A549 (cell line): ENCODE measurements around the gene IDUA. TPM values are rescaled to one million over a fixed set of nuclear protein-coding genes. Genes with fewer than 3 reads are reported as not detected.

ENCODE experiments used
- ATAC-seq, 2 experiments: fragments of 200-7000 bp in 1 of 2; fragments of >200 bp in 1 of 2; cut with Nextera tagmentation in 1 of 2; cut with Tn5 transposase in 1 of 2; 3 replicates each; pipeline versions ENCODE4 v1.8.0 to v1.9.1; 2018 to 2020; ENCODE audit warnings: mild to moderate bottlenecking in 1 of 2, moderate library complexity in 1 of 2
- CTCF ChIA-PET: fragments of 300-600 bp; sonication (Branson Sonifier 250); formaldehyde crosslinking; extraction: SDS; loops from one replicate; lab custom pipeline; 2021; ENCODE audit warnings: antibody characterized with exemption, inconsistent platforms; lab: Yijun Ruan, JAX
- POLR2A ChIA-PET: fragments of 350-600 bp; formaldehyde crosslinking; extraction: SDS; loops from one replicate; lab custom pipeline; 2021; ENCODE audit warnings: antibody characterized with exemption, inconsistent platforms; lab: Yijun Ruan, JAX
- DNase-seq, 2 experiments: peaks; one replicate each; pipeline versions ENCODE4 v3.0.0 to v3.0.0-alpha.2; 2011 to 2016; ENCODE audit warnings: low read depth in 1 of 2, low spot score in 1 of 2
- FAIRE-seq: peaks from 2 replicates; lab custom pipeline; 2011; peaks lifted over from hg19 to GRCh38; lab: Jason Lieb, UNC
- H3K27ac ChIP-seq, 2 experiments: fragments of >200 bp; sonication (Bioruptor Twin); formaldehyde crosslinking; 3 replicates each; pipeline ENCODE4 v1.5.1; 2016 to 2017
- H3K4me1 ChIP-seq: fragments of >200 bp; sonication (Bioruptor Twin); formaldehyde crosslinking; 3 replicates; pipeline ENCODE4 v1.6.1; 2016
- H3K4me2 ChIP-seq: fragments of >200 bp; sonication (Bioruptor Twin); formaldehyde crosslinking; 3 replicates; pipeline ENCODE4 v1.6.1; 2016
- H3K4me3 ChIP-seq: fragments of >200 bp; sonication (Bioruptor Twin); formaldehyde crosslinking; 3 replicates; pipeline ENCODE4 v1.5.1; 2016
- H3K9me3 ChIP-seq: fragments of >200 bp; sonication (Bioruptor Twin); formaldehyde crosslinking; 3 replicates; pipeline ENCODE4 v1.6.1; 2016
- BHLHE40 ChIP-seq: IDR thresholded peaks from 2 replicates; pipeline ENCODE4 v1.6.1; 2012; ENCODE audit warnings: low read depth, low read length, inconsistent platforms
- CBX2 ChIP-seq: fragments of 200-600 bp; sonication (generic); IDR thresholded peaks from 2 replicates; pipeline ENCODE4 v1.6.1; 2016; ENCODE audit warnings: low read depth, mild to moderate bottlenecking, borderline replicate concordance
- CBX8 ChIP-seq: fragments of 200-600 bp; sonication (generic); IDR thresholded peaks from 2 replicates; pipeline ENCODE4 v1.6.1; 2016
- CEBPB ChIP-seq, 2 experiments: fragments of >200 bp in 1 of 2; sonication (Bioruptor Twin) in 1 of 2; formaldehyde crosslinking in 1 of 2; IDR thresholded peaks; 2 replicates each; pipeline ENCODE4 v1.6.1; 2012 to 2016
- CHD2 ChIP-seq: fragments of 150-350 bp; IDR thresholded peaks from 2 replicates; pipeline ENCODE4 v1.6.1; 2014; ENCODE audit warnings: low read length; ENCODE audit not compliant: partially characterized antibody
- EHMT2 ChIP-seq: fragments of 200-600 bp; sonication (generic); IDR thresholded peaks from 2 replicates; pipeline ENCODE4 v1.6.1; 2016; ENCODE audit warnings: antibody characterized with exemption, low read depth, mild to moderate bottlenecking, moderate library complexity
- FOXS1 ChIP-seq: fragments of 250-450 bp; sonication (Bioruptor Pico); IDR thresholded peaks from 2 replicates; pipeline ENCODE4 v1.5.0; 2020; ENCODE audit warnings: mild to moderate bottlenecking, moderate library complexity
- GATA3 ChIP-seq: IDR thresholded peaks from 2 replicates; pipeline ENCODE4 v1.6.1; 2012; ENCODE audit warnings: borderline replicate concordance
- HEYL ChIP-seq: fragments of 250-450 bp; sonication (Bioruptor Pico); IDR thresholded peaks from 2 replicates; pipeline ENCODE4 v1.8.0; 2021; ENCODE audit warnings: mild to moderate bottlenecking, moderate library complexity
- HOXB13 ChIP-seq: fragments of 250-450 bp; sonication (Bioruptor Pico); IDR thresholded peaks from 2 replicates; pipeline ENCODE4 v1.5.0; 2020; ENCODE audit warnings: low read depth, mild to moderate bottlenecking, moderate library complexity
- HOXB5 ChIP-seq: fragments of 250-450 bp; sonication (Bioruptor Pico); IDR thresholded peaks from 2 replicates; pipeline ENCODE4 v1.5.0; 2020; ENCODE audit warnings: mild to moderate bottlenecking, moderate library complexity
- JUNB ChIP-seq: fragments of >200 bp; sonication (Bioruptor Twin); formaldehyde crosslinking; IDR thresholded peaks from 2 replicates; pipeline ENCODE4 v1.6.1; 2016
- MAZ ChIP-seq: fragments of 150-350 bp; IDR thresholded peaks from 2 replicates; pipeline ENCODE4 v1.6.1; 2014; ENCODE audit warnings: antibody characterized with exemption, low read depth, low read length, borderline replicate concordance
- RFX5 ChIP-seq: fragments of 450-650 bp; IDR thresholded peaks from 2 replicates; pipeline ENCODE4 v1.7.1; 2014; ENCODE audit warnings: antibody characterized with exemption, mild to moderate bottlenecking, moderate library complexity
- SMC3 ChIP-seq: fragments of >200 bp; sonication (Bioruptor Twin); formaldehyde crosslinking; IDR thresholded peaks from 3 replicates; pipeline ENCODE4 v1.6.1; 2018; ENCODE audit warnings: inconsistent platforms
- TP53 ChIP-seq: fragments of 250-450 bp; sonication (Bioruptor Pico); IDR thresholded peaks from 2 replicates; pipeline ENCODE4 v1.5.0; 2021; ENCODE audit warnings: mild to moderate bottlenecking, moderate library complexity
- ZFP36 ChIP-seq: fragments of 450-650 bp; IDR thresholded peaks from 2 replicates; pipeline ENCODE4 v1.6.1; 2014; ENCODE audit warnings: borderline replicate concordance; ENCODE audit not compliant: partially characterized antibody
- WGBS: methylation state at CpG from one replicate; pipeline ENCODE4 v1.1.6; 2017; ENCODE audit errors: missing lambda C conversion rate; 5-methylcytosine and 5-hydroxymethylcytosine counted together
- polyA plus RNA-seq, 4 experiments: library from polyadenylated mRNA; depleted of rRNA in 3 of 4; stranded (reverse); fragments of >200 nt; fragmentation: RNase III in 1 of 4; extraction: RNeasy Plus Mini Kit Qiagen cat#74134 plus additional on column Dnase treatment in 1 of 4; gene quantifications; 2 replicates in 3 of 4; 3 replicates in 1 of 4; pipeline ENCODE4 v1.2.3, GENCODE V29; 2011 to 2017
- TF ChIP-seq, protein P1 (sequence below): IDR thresholded peaks from 2 replicates; pipeline ENCODE4 v1.6.1; 2012; ENCODE audit warnings: low read depth, borderline replicate concordance
- TF ChIP-seq, protein P2 (sequence below): IDR thresholded peaks from 2 replicates; pipeline ENCODE4 v1.6.1; 2012
- TF ChIP-seq, protein P3 (sequence below): fragments of 450-650 bp; IDR thresholded peaks from 2 replicates; pipeline ENCODE4 v1.6.1; 2014; ENCODE audit warnings: antibody characterized with exemption
- TF ChIP-seq, protein P4 (sequence below): fragments of 150-350 bp; IDR thresholded peaks from 2 replicates; pipeline ENCODE4 v1.6.1; 2014; ENCODE audit warnings: low read depth, mild to moderate bottlenecking, low read length
- TF ChIP-seq, protein P5 (sequence below): IDR thresholded peaks from 2 replicates; pipeline ENCODE4 v1.6.1; 2012
- TF ChIP-seq, protein P6 (sequence below): fragments of 200-600 bp; sonication (generic); IDR thresholded peaks from 2 replicates; pipeline ENCODE4 v1.6.1; 2016; ENCODE audit warnings: antibody characterized with exemption, mild to moderate bottlenecking, moderate library complexity
- TF ChIP-seq, protein P7 (sequence below): fragments of 250-450 bp; sonication (Bioruptor Pico); IDR thresholded peaks from 2 replicates; pipeline ENCODE4 v1.5.0; 2021; ENCODE audit warnings: mild to moderate bottlenecking, moderate library complexity, borderline replicate concordance

Gene IDUA
- polyA plus RNA-seq, 2 of the 4 experiments (the other 2 are of a cell fraction): 3.1 to 19.4 TPM

DNA sequence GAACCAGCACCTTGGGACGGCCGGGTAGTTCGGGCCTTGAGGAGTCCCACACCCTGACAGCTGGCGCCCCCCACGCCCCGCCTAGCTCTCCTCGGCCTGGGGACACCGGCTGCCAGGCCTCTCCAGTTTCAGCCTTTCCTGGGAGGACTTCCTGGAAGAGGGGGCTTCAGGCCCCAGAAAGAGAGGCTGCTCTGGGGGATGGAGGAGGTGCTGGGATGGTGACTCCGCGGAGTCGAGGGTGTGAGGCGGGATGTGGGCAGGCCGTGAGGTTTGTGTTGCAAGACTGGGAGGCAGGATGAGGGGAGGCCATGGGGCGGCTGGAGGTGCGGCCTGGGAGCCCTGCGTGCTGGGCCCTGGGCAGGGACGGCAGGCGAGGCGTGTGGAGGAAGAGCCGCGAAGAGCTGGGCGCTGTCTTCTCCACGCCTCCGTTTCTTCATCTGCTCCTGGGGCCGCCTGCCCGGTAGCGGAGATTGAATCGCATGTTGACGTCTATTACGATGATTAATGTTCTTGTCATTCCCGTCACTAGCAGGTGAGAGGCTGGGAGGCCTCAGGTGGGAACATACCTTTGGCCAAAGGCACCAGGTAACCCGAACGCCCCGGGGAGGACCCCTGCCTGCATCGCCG is 23.7 kb downstream of the IDUA start:
- ChIA-PET CTCF (interaction anchor here (0.5 to 1.2 kb wide), 3 partner anchors 43 to 345 kb away, joined by 3 read pairs; no protein-coding TSS in a partner anchor), POLR2A (no interaction called here)
- TF ChIP-seq CBX2 (no peak), MAZ (no peak), HOXB5 (CRISPR knock-in tag) (peak; percentile 83; the same call in 1 of the 2 replicates), SMC3 (no peak), CBX8 (no peak), CHD2 (no peak), CEBPB (IDR thresholded peaks at IDR 0.05) (peak in 1 of 2 experiments; percentile 55; a peak in 2 of 4 replicates), GATA3 (no peak), BHLHE40 (no peak), ZFP36 (peak; percentile 88), HEYL (CRISPR knock-in tag) (no peak)
- TF ChIP-seq, protein P1, sequence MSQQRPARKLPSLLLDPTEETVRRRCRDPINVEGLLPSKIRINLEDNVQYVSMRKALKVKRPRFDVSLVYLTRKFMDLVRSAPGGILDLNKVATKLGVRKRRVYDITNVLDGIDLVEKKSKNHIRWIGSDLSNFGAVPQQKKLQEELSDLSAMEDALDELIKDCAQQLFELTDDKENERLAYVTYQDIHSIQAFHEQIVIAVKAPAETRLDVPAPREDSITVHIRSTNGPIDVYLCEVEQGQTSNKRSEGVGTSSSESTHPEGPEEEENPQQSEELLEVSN: peak; percentile 75
- TF ChIP-seq, protein P2, sequence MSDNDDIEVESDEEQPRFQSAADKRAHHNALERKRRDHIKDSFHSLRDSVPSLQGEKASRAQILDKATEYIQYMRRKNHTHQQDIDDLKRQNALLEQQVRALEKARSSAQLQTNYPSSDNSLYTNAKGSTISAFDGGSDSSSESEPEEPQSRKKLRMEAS: peak; percentile 72
- TF ChIP-seq, protein P3, sequence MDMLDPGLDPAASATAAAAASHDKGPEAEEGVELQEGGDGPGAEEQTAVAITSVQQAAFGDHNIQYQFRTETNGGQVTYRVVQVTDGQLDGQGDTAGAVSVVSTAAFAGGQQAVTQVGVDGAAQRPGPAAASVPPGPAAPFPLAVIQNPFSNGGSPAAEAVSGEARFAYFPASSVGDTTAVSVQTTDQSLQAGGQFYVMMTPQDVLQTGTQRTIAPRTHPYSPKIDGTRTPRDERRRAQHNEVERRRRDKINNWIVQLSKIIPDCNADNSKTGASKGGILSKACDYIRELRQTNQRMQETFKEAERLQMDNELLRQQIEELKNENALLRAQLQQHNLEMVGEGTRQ: no peak
- TF ChIP-seq, protein P4, sequence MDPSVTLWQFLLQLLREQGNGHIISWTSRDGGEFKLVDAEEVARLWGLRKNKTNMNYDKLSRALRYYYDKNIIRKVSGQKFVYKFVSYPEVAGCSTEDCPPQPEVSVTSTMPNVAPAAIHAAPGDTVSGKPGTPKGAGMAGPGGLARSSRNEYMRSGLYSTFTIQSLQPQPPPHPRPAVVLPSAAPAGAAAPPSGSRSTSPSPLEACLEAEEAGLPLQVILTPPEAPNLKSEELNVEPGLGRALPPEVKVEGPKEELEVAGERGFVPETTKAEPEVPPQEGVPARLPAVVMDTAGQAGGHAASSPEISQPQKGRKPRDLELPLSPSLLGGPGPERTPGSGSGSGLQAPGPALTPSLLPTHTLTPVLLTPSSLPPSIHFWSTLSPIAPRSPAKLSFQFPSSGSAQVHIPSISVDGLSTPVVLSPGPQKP: no peak
- TF ChIP-seq, protein P5, sequence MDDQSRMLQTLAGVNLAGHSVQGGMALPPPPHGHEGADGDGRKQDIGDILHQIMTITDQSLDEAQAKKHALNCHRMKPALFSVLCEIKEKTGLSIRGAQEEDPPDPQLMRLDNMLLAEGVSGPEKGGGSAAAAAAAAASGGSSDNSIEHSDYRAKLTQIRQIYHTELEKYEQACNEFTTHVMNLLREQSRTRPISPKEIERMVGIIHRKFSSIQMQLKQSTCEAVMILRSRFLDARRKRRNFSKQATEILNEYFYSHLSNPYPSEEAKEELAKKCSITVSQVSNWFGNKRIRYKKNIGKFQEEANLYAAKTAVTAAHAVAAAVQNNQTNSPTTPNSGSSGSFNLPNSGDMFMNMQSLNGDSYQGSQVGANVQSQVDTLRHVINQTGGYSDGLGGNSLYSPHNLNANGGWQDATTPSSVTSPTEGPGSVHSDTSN: no peak
- 2% methylated on average over 17 of the region's 36 CpGs for WGBS
- Histone ChIP-seq H3K4me3 (peak overlapping the region; percentile 73), H3K4me1 (peaks cover 9% of the 10 kb centered on the region), H3K9me3 (no peaks in the 10 kb centered on the region), H3K4me2 (peak overlapping the region; percentile 95), H3K27ac (peak overlapping the region; percentile 61 to 94)
- peak; percentile 61 to 73 for ATAC-seq
- peak in 1 of 2 experiments; percentile 83 for DNase-seq
- no peak for FAIRE-seq

DNA sequence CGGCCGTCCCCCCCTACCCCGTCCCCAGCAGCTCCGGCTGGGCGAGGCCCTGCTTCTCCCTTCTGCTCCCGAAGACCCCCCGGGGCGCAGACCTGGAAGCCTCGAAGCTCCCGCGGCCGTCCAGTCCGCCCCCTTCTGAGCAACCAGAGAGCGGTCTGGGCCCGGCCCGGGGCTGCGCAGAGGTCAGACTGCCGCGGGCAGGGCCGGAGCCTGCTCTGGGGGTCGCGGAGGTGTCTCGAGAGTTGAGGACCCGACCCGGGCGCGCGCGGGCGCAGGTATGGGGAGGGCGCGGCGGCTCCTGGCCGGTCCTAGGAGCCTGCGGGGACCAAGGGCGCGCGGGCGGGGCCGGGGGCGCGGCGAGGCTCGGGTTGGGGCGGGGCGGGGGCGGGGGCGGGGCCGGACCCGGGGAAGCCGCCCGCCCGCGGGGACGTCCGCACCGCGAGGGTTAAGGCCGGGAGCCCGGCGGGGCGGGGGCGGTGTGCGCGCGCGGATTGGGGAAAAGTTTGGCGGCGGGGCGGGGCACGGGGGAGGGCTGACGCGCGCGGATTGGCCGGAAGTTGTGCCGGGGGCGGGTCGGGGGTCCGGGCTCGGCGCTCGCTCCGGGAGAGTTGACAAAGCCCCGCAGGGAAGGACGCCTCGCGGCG is 24.3 kb downstream of the IDUA start, which contains the start of gene FGFRL1:
TSS of gene FGFRL1 (plus strand) at position 605 of the 644 bp plus-strand sequence. CDS start 860 bp downstream, outside the sequence.
- ATAC-seq (peak; percentile 48 to 67), FAIRE-seq (no peak), DNase-seq (peak; percentile 69 to 85)
- Histone ChIP-seq H3K4me1 (peaks cover 9% of the 10 kb centered on the region), H3K4me3 (peak within 1 kb of the TSS; percentile 73), H3K4me2 (peak within 1 kb of the TSS; percentile 95), H3K9me3 (no peaks in the 10 kb centered on the region)
- CTCF ChIA-PET: interaction anchor here (1.2 kb wide), 2 partner anchors 62 to 345 kb away, joined by 3 read pairs; no protein-coding TSS in a partner anchor
- TF ChIP-seq JUNB: no peak
- TF ChIP-seq, protein P6, sequence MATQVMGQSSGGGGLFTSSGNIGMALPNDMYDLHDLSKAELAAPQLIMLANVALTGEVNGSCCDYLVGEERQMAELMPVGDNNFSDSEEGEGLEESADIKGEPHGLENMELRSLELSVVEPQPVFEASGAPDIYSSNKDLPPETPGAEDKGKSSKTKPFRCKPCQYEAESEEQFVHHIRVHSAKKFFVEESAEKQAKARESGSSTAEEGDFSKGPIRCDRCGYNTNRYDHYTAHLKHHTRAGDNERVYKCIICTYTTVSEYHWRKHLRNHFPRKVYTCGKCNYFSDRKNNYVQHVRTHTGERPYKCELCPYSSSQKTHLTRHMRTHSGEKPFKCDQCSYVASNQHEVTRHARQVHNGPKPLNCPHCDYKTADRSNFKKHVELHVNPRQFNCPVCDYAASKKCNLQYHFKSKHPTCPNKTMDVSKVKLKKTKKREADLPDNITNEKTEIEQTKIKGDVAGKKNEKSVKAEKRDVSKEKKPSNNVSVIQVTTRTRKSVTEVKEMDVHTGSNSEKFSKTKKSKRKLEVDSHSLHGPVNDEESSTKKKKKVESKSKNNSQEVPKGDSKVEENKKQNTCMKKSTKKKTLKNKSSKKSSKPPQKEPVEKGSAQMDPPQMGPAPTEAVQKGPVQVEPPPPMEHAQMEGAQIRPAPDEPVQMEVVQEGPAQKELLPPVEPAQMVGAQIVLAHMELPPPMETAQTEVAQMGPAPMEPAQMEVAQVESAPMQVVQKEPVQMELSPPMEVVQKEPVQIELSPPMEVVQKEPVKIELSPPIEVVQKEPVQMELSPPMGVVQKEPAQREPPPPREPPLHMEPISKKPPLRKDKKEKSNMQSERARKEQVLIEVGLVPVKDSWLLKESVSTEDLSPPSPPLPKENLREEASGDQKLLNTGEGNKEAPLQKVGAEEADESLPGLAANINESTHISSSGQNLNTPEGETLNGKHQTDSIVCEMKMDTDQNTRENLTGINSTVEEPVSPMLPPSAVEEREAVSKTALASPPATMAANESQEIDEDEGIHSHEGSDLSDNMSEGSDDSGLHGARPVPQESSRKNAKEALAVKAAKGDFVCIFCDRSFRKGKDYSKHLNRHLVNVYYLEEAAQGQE: no peak
- TF ChIP-seq, protein P7, sequence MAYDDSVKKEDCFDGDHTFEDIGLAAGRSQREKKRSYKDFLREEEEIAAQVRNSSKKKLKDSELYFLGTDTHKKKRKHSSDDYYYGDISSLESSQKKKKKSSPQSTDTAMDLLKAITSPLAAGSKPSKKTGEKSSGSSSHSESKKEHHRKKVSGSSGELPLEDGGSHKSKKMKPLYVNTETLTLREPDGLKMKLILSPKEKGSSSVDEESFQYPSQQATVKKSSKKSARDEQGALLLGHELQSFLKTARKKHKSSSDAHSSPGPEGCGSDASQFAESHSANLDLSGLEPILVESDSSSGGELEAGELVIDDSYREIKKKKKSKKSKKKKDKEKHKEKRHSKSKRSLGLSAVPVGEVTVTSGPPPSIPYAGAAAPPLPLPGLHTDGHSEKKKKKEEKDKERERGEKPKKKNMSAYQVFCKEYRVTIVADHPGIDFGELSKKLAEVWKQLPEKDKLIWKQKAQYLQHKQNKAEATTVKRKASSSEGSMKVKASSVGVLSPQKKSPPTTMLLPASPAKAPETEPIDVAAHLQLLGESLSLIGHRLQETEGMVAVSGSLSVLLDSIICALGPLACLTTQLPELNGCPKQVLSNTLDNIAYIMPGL (CRISPR knock-in tag): no peak
- no peak for TF ChIP-seq FOXS1 (CRISPR knock-in tag)
- TF ChIP-seq TP53 (CRISPR knock-in tag): no peak
- TF ChIP-seq CBX8: no peak
- TF ChIP-seq HOXB13 (CRISPR knock-in tag): no peak
- TF ChIP-seq EHMT2: no peak
- no peak for TF ChIP-seq RFX5
- TF ChIP-seq CBX2: no peak
- TF ChIP-seq, all 56 proteins: peak for 0
- no CpG with 5 or more reads among the region's 89 CpGs for WGBS
- H3K27ac ChIP-seq: peak within 1 kb of the TSS; percentile 70 to 94
- POLR2A ChIA-PET: no interaction called here
